Measurements from ENCODE around the gene SEPHS2. TPM values are rescaled to one million over a fixed set of nuclear protein-coding genes. Genes with fewer than 3 reads are reported as not detected.
A peak's percentile ranks its signal among the peaks of the same experiment; 100 is the strongest.

SEPHS2 gene
- total RNA-seq, 6 experiments from 2014 or later, result 157 to 228 (median 205) TPM

GRCh38 chr16:30430428-30430970, 15.2 kb downstream of the SEPHS2 start:
- intact Hi-C loops (cut with DNase I), result loop anchor here in 1 of 2 donors (10.0 kb wide), 1 partner anchor 94 kb away; the partner anchor contains the start of gene ZNF768
- peak overlapping the region; percentile 64 to 87 (median 67) for H3K4me3 ChIP-seq
- WGBS (ENCODE audit: insufficient coverage, low coverage, low lambda C conversion rate, missing lambda C conversion rate), result 54% methylated on average over 14 of the region's 19 CpGs
- ATAC-seq (peak; percentile 11 to 48 (median 21)), DNase-seq (peak in 2 of 3 donors; percentile 43 to 61)
- peaks cover 0 to 12% (median 3%) of the 10 kb centered on the region in 4 donors for H3K4me1 ChIP-seq
- H3K27ac ChIP-seq, result peak overlapping the region; percentile 30 to 67 (median 51)
- H3K36me3 ChIP-seq, result no peaks in the 10 kb centered on the region
- no peak for TF ChIP-seq CTCF (IDR thresholded peaks at IDR 0.05)
- no peak for TF ChIP-seq POLR2A (IDR thresholded peaks at IDR 0.05)
- H3K9me3 ChIP-seq, result no peaks in the 10 kb centered on the region
- H3K27me3 ChIP-seq, result no peaks in the 10 kb centered on the region

GRCh38 chr16:30429678-30430427, 15.8 kb downstream of the SEPHS2 start, which contains the start of gene DCTPP1:
Gene DCTPP1, minus strand, starts transcription at chr16:30430030. Its CDS starts 50 bp downstream, at chr16:30429980.
- intact Hi-C loops (cut with DNase I), result loop anchor here in 1 of 2 donors (10.0 kb wide), 2 partner anchors 95 to 195 kb away; partner anchors contain the start of gene ZNF768
- WGBS (ENCODE audit: insufficient coverage, low coverage, low lambda C conversion rate, missing lambda C conversion rate), result 1% methylated on average over 18 of the region's 49 CpGs
- Histone ChIP-seq H3K36me3 (no peaks in the 10 kb centered on the region), H3K27ac (peak within 1 kb of the TSS; percentile 30 to 67 (median 51)), H3K4me1 (peaks cover 0 to 12% (median 3%) of the 10 kb centered on the region in 4 donors), H3K27me3 (no peaks in the 10 kb centered on the region), H3K9me3 (no peaks in the 10 kb centered on the region), H3K4me3 (peak within 1 kb of the TSS; percentile 64 to 87 (median 67))
- ATAC-seq (peak; percentile 97 to 99 (median 98)), DNase-seq (peak; percentile 93 to 97 (median 94))
- TF ChIP-seq POLR2A (IDR thresholded peaks at IDR 0.05), result peak; percentile 50
- peak; percentile 89 to 94 (median 92) for TF ChIP-seq CTCF (IDR thresholded peaks at IDR 0.05)

GRCh38 chr16:30429418-30429677, 16.3 kb downstream of the SEPHS2 start:
- Histone ChIP-seq H3K9me3 (no peaks in the 10 kb centered on the region), H3K27ac (peak overlapping the region; percentile 2 to 67 (median 30)), H3K27me3 (no peaks in the 10 kb centered on the region), H3K36me3 (peaks cover 0 to 2% (median 0%) of the 10 kb centered on the region in 4 donors), H3K4me3 (peak overlapping the region; percentile 64 to 87 (median 67)), H3K4me1 (peaks cover 0 to 12% (median 3%) of the 10 kb centered on the region in 4 donors)
- intact Hi-C loops (cut with DNase I), result loop anchor here in 1 of 2 donors (10.0 kb wide), 1 partner anchor 195 kb away; no protein-coding TSS in a partner anchor
- TF ChIP-seq POLR2A (IDR thresholded peaks at IDR 0.05), result no peak
- no peak for TF ChIP-seq CTCF (IDR thresholded peaks at IDR 0.05)
- peak in 1 of 4 donors; percentile 26 for ATAC-seq
- no peak for DNase-seq
- 0% methylated on average over 11 of the region's 11 CpGs for WGBS (ENCODE audit: insufficient coverage, low coverage, low lambda C conversion rate, missing lambda C conversion rate)

- Histone ChIP-seq H3K9me3 (no peaks in the 10 kb centered on the region), H3K27ac (no peak overlapping the region), H3K4me1 (peaks cover 0 to 12% (median 3%) of the 10 kb centered on the region in 4 donors), H3K4me3 (no peak overlapping the region), H3K36me3 (peaks cover 0 to 13% (median 0%) of the 10 kb centered on the region in 4 donors), H3K27me3 (no peaks in the 10 kb centered on the region)
- WGBS (ENCODE audit: insufficient coverage, low coverage, low lambda C conversion rate, missing lambda C conversion rate), result 88% methylated on average over 4 of the region's 4 CpGs
- intact Hi-C loops (cut with DNase I), result loop anchor here in 1 of 2 donors (10.0 kb wide), 1 partner anchor 197 kb away; no protein-coding TSS in a partner anchor
- ATAC-seq (no peak), DNase-seq (no peak)
- TF ChIP-seq CTCF (IDR thresholded peaks at IDR 0.05) (no peak), POLR2A (IDR thresholded peaks at IDR 0.05) (no peak)
These were observed 17.6 kb downstream of the SEPHS2 start for GRCh38 chr16:30428055-30428454.

Measured in right lobe of liver (tissue), 6 donors.